Sciatic nerve (tissue), 2 donors: ENCODE measurements around the gene FSTL5. TPM values are rescaled to one million over a fixed set of nuclear protein-coding genes. Genes with fewer than 3 reads are reported as not detected.
A peak's percentile ranks its signal among the peaks of the same experiment; 100 is the strongest.

Source experiments
- ATAC-seq: fragments of 200-7000 bp; cut with Tn5 transposase; one replicate; pipeline ENCODE4 v1.9.1; 2020; ENCODE audit warnings: mild to moderate bottlenecking, moderate library complexity
- DNase-seq: peaks from one replicate; pipeline ENCODE4 v3.0.0-alpha.2; 2020; ENCODE audit warnings: low spot score
- intact Hi-C: fragments of 100-400 bp; cut with DNase I; formaldehyde crosslinking; loops from one replicate; pipeline ENCODE4 v1.14.2; 2022
- total RNA-seq: library from RNA; stranded (reverse); fragmentation: NEBNext Ultra II Directional; extraction: Animal tissue kit (Norgen Biotek cat#: 25700); gene quantifications from one replicate; pipeline ENCODE4 v1.2.1, GENCODE V29; 2021
- donor health status: DM: no; HTN: no; CAD: no.
- donor health status: DM: no; HTN: no; CAD: no.

The FSTL5 gene
- total RNA-seq, 1 donor from 2014 or later: 12.3 TPM

- no peak for DNase-seq
- intact Hi-C loops: no loop called here
- no peak for ATAC-seq
These were observed 269.8 kb downstream of the FSTL5 start for GRCh38 chr4:161894014-161894413.

- intact Hi-C loops: no loop called here
- DNase-seq: no peak
- no peak for ATAC-seq
These were observed 270.2 kb downstream of the FSTL5 start for GRCh38 chr4:161893566-161893965.

- DNase-seq (no peak), ATAC-seq (no peak)
- intact Hi-C loops: no loop called here
These were observed 270.8 kb downstream of the FSTL5 start for GRCh38 chr4:161892951-161893350.

GRCh38 chr4:161883157-161883556 lies 280.6 kb downstream of the FSTL5 start:
- intact Hi-C loops: no loop called here
- ATAC-seq (no peak), DNase-seq (no peak)

- no peak for DNase-seq
- intact Hi-C loops: no loop called here
- ATAC-seq: no peak
These were observed 282.4 kb downstream of the FSTL5 start for GRCh38 chr4:161881370-161881769.

GRCh38 chr4:161869511-161869910 lies 294.3 kb downstream of the FSTL5 start:
- DNase-seq (no peak), ATAC-seq (no peak)
- intact Hi-C loops: no loop called here

- intact Hi-C loops: no loop called here
- DNase-seq: no peak
- ATAC-seq: no peak
These were observed 307.0 kb downstream of the FSTL5 start for GRCh38 chr4:161856711-161857326.

GRCh38 chr4:161850631-161851030 lies 313.2 kb downstream of the FSTL5 start:
- intact Hi-C loops: no loop called here
- DNase-seq (no peak), ATAC-seq (no peak)

- intact Hi-C loops: no loop called here
- DNase-seq: no peak
These were observed 322.0 kb downstream of the FSTL5 start for GRCh38 chr4:161841759-161842158.

GRCh38 chr4:161829591-161829990 lies 334.2 kb downstream of the FSTL5 start:
- ATAC-seq (no peak), DNase-seq (no peak)
- intact Hi-C loops: no loop called here

More at GRCh38 chr4:161841759-161842158, 322.0 kb downstream of the FSTL5 start:
- ATAC-seq: no peak

GRCh38 chr4:161828061-161828460 lies 335.7 kb downstream of the FSTL5 start:
- intact Hi-C loops: no loop called here
- DNase-seq: no peak
- no peak for ATAC-seq

GRCh38 chr4:161827013-161827412 lies 336.8 kb downstream of the FSTL5 start:
- DNase-seq: no peak
- no peak for ATAC-seq
- intact Hi-C loops: no loop called here

GRCh38 chr4:161823450-161823849 lies 340.4 kb downstream of the FSTL5 start:
- no peak for ATAC-seq
- DNase-seq: no peak
- intact Hi-C loops: no loop called here

- no peak for DNase-seq
- peak; percentile 42 for ATAC-seq
- intact Hi-C loops: no loop called here
These were observed 341.6 kb downstream of the FSTL5 start for GRCh38 chr4:161822174-161822573.

GRCh38 chr4:161817914-161818313 lies 345.9 kb downstream of the FSTL5 start:
- intact Hi-C loops: no loop called here
- DNase-seq (no peak), ATAC-seq (no peak)

- DNase-seq (no peak), ATAC-seq (no peak)
- intact Hi-C loops: no loop called here
These were observed 346.8 kb downstream of the FSTL5 start for GRCh38 chr4:161816958-161817357.

GRCh38 chr4:161815841-161816240 lies 348.0 kb downstream of the FSTL5 start:
- no peak for ATAC-seq
- intact Hi-C loops: no loop called here
- DNase-seq: no peak

GRCh38 chr4:161813889-161814288 lies 349.9 kb downstream of the FSTL5 start:
- ATAC-seq: no peak

GRCh38 chr4:161813389-161813788 lies 350.4 kb downstream of the FSTL5 start:
- intact Hi-C loops: no loop called here
- no peak for DNase-seq

More at GRCh38 chr4:161813889-161814288, 349.9 kb downstream of the FSTL5 start:
- DNase-seq: no peak
- intact Hi-C loops: no loop called here

GRCh38 chr4:161803171-161803570 lies 360.6 kb downstream of the FSTL5 start:
- ATAC-seq: no peak
- intact Hi-C loops: no loop called here
- no peak for DNase-seq

More at GRCh38 chr4:161813389-161813788, 350.4 kb downstream of the FSTL5 start:
- ATAC-seq: no peak

GRCh38 chr4:161799710-161800109 lies 364.1 kb downstream of the FSTL5 start:
- no peak for ATAC-seq

More at GRCh38 chr4:161799710-161800109, 364.1 kb downstream of the FSTL5 start:
- no peak for DNase-seq
- intact Hi-C loops: no loop called here
